ENCODE data around the gene CLEC1B. TPM values are rescaled to one million over a fixed set of nuclear protein-coding genes. Genes with fewer than 3 reads are reported as not detected.

The CLEC1B gene
- total and polyA plus RNA-seq, 12 donors = 0.22 to 2.8 (median 0.46) TPM; not detected in 5

DNA sequence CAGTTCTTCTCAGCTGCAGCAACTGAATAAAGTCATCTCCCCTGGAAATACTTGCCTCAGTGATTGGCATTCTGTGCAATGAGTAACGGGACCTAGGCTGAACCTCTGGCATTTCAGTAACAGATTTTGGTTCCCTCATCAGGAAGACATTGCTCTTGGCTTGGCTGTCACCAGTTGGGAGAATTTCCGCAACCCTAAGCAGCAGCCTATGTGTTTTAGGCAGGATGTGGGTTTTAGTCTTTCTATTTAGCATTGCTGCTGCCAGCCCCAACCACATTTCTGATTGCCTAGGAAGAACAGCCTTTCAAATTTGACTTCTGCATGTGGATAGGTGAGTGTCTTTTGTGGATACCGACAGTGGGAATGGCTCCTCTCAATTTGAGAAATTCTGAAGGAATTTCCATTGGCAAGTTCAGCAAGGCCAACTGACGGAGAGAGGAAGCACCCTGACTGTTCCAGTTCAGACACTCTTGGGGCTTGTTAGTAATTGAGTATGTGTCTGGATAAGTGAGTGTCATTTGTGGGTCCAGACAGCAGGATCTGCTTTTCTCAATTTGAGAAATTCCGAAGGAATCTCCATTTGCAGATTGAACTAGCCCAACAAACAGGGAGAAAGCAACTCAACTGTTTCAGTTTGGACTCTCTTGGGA, 47.8 kb downstream of the CLEC1B start:
- H3K36me3 ChIP-seq (replicated peaks in 1 of 2) = no peaks in the 10 kb centered on the region
- no peaks in the 10 kb centered on the region for H3K4me1 ChIP-seq (replicated peaks in 1 of 2)
- 57 to 72% (median 66%) methylated on average over 5 of the region's 5 CpGs for WGBS, 4 donors
- no peaks in the 10 kb centered on the region for H3K9me3 ChIP-seq (replicated peaks in 1 of 3)
- intact Hi-C loops (cut with DNase I) = no loop called here
- H3K27me3 ChIP-seq = no peaks in the 10 kb centered on the region
- H3K27ac ChIP-seq = no peak overlapping the region
- TF ChIP-seq, protein P1, sequence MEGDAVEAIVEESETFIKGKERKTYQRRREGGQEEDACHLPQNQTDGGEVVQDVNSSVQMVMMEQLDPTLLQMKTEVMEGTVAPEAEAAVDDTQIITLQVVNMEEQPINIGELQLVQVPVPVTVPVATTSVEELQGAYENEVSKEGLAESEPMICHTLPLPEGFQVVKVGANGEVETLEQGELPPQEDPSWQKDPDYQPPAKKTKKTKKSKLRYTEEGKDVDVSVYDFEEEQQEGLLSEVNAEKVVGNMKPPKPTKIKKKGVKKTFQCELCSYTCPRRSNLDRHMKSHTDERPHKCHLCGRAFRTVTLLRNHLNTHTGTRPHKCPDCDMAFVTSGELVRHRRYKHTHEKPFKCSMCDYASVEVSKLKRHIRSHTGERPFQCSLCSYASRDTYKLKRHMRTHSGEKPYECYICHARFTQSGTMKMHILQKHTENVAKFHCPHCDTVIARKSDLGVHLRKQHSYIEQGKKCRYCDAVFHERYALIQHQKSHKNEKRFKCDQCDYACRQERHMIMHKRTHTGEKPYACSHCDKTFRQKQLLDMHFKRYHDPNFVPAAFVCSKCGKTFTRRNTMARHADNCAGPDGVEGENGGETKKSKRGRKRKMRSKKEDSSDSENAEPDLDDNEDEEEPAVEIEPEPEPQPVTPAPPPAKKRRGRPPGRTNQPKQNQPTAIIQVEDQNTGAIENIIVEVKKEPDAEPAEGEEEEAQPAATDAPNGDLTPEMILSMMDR (IDR thresholded peaks at IDR 0.05) = no peak
- H3K4me3 ChIP-seq = no peak overlapping the region
- no peak for DNase-seq

DNA sequence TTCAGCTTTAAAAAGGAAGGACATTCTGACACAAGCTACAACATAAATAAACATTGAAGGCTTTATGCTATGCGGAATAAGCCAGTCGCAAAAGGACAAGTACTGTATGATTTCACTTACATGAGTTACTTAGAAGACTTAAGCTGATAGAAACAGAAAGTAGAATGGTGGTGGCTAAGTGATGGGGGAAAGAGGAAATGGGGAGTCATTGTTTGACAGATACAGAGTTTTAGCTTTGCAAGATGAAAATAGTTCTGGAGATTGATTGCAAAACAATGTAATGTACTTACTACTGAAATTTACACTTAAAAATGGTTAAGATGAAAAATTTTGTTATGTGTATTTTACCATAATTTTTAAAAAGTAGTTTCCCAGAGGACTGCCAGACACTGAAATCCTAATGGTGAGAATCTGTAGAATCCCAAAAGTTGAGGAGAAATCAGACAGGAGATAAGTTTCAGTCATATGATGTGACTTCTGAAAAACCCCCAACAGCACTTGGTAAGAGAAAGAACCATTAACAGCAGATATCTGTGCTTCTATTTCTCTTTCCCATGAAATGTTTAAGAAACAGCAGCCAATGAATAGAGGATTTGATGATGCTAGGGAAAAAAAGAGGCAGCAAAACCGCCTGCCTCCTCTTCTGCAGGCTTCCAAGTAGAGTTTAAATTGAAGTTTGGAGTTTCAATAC, 50.2 kb downstream of the CLEC1B start:
- Histone ChIP-seq H3K27ac (no peak overlapping the region), H3K4me3 (no peak overlapping the region), H3K9me3 (replicated peaks in 1 of 3) (no peaks in the 10 kb centered on the region), H3K36me3 (replicated peaks in 1 of 2) (no peaks in the 10 kb centered on the region), H3K4me1 (replicated peaks in 1 of 2) (no peaks in the 10 kb centered on the region), H3K27me3 (no peaks in the 10 kb centered on the region)
- intact Hi-C loops (cut with DNase I) = no loop called here
- no peak for TF ChIP-seq POLR2A (IDR thresholded peaks at IDR 0.05)
- TF ChIP-seq, protein P1 (IDR thresholded peaks at IDR 0.05) = no peak
- DNase-seq = no peak
- WGBS, 4 donors = 48 to 66% (median 61%) methylated on average over 3 of the region's 3 CpGs

DNA sequence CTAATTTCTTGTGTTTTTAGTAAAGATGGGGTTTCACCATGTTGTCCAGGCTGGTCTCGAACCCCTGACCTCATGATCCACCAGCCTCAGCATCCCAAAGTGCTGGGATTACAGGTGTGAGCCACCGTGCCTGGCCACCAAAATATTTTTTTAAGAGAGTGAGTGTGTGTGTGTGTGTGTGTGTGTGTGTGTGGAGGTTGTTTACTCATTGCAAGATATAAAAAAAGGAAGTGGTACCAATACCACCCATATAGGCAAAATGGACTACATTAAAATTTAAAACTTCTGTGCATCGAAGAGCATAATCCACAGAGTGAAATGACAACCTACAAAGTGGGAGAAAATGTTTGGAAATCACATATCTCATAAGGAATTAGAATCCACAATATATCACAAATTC, 51.2 kb downstream of the CLEC1B start:
- no peak for TF ChIP-seq POLR2A (IDR thresholded peaks at IDR 0.05)
- TF ChIP-seq, protein P1 (IDR thresholded peaks at IDR 0.05) = no peak
- H3K27me3 ChIP-seq = no peaks in the 10 kb centered on the region
- H3K36me3 ChIP-seq (replicated peaks in 1 of 2) = no peaks in the 10 kb centered on the region
- no peaks in the 10 kb centered on the region for H3K4me1 ChIP-seq (replicated peaks in 1 of 2)
- intact Hi-C loops (cut with DNase I) = no loop called here
- no peak overlapping the region for H3K4me3 ChIP-seq
- H3K9me3 ChIP-seq (replicated peaks in 1 of 3) = no peaks in the 10 kb centered on the region
- DNase-seq = no peak
- WGBS, 4 donors = 57 to 83% (median 73%) methylated on average over 3 of the region's 3 CpGs
- no peak overlapping the region for H3K27ac ChIP-seq

DNA sequence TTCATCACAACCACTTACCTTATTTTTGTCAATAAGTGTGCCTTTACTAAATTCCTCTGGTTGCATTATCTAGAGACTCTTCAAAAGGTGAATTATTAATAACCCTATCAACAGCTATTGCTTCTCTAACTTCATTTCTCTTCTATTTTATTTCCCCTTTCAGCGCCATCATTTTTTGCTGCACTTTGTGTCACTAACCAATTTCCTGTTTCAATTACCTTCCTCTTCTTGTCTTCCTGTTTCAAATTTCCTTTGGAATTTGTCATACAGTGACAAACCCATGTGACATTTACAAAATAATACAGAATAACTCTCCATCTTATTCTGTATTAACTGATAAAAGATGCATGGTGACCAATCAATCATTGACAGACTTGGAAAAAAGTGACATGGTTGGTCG, 54.5 kb downstream of the CLEC1B start:
- H3K27me3 ChIP-seq = no peaks in the 10 kb centered on the region
- H3K4me3 ChIP-seq = no peak overlapping the region
- no peak overlapping the region for H3K27ac ChIP-seq
- no peak for DNase-seq
- 62 to 73% (median 69%) methylated on average over 2 of the region's 2 CpGs for WGBS, 4 donors
- H3K9me3 ChIP-seq (replicated peaks in 1 of 3) = no peaks in the 10 kb centered on the region
- H3K36me3 ChIP-seq (replicated peaks in 1 of 2) = no peaks in the 10 kb centered on the region
- intact Hi-C loops (cut with DNase I) = no loop called here
- no peaks in the 10 kb centered on the region for H3K4me1 ChIP-seq (replicated peaks in 1 of 2)
- TF ChIP-seq POLR2A (IDR thresholded peaks at IDR 0.05) = no peak
- TF ChIP-seq, protein P1 (IDR thresholded peaks at IDR 0.05) = no peak
